GM12874 (cell line): ENCODE results near the gene PDZD2.

Experiments
- CTCF ChIP-seq: IDR thresholded peaks from 2 replicates; pipeline ENCODE4 v1.5.1; 2011; ENCODE audit warnings: low read depth, mild to moderate bottlenecking, control low read depth, low read length, moderate library complexity; ENCODE audit not compliant: insufficient read depth

PDZD2 gene

GRCh38 chr5:31954091-31954490, 315.2 kb downstream of the PDZD2 start:
- no peak for TF ChIP-seq CTCF

DNA sequence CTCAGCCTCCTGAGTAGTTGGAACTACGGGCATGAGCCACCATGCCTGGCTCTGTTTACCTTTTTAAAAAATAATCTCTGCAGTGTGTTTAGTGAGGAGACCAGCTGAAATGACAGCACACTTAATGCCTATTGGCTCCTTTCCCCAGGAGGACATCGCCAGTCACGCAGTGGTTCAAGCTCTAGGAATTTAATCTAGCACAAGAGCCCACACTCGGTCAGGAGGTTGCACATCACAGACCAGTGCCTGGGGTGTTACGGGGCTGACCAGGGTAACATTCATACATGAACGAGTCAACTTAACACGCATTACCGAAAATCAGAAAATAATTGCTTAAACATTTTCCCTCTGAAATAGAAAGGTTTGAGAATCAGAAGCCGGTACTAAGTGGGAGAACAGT, 318.2 kb downstream of the PDZD2 start:
- TF ChIP-seq CTCF = no peak

DNA sequence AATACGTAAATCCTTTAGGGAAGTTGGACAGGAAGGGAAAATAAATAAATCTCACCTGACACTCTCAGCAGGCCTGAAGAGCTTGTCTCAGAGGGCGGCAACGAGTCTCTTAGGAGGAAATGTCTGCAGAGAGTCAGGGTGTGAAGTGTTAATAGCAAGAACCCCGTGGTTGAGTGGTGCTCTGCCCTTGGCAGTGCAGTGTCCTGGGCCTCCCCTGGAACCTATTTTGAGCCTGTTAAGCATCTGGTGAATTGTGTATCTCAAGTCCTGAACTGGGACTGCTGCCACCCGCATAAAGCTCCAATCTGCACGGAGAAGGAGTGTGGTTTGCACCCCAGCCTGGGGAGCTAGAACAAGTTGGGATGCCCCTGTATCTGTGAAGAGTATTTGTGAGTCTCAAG, 323.4 kb downstream of the PDZD2 start:
- TF ChIP-seq CTCF = no peak

DNA sequence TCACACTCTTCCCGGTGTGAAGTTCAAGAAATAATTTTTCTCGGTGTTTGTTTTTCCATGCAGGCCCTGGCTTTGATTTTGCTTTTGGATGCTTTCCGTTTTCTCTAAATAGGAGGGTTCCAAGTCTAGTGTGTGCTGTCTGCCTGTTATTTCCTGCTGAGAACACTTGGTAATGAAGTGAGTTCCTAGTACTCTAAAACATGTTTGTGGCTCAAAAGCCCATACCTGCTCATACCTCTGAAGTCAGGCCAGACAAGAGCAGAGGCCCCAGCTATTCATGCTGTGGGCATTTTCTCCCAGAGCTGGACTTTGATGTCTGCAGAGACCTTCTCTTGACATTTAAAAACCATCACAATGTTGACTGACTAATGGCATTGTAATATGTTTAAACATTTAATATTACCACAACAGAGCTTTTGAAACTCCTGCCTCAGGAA, 324.0 kb downstream of the PDZD2 start:
- no peak for TF ChIP-seq CTCF

DNA sequence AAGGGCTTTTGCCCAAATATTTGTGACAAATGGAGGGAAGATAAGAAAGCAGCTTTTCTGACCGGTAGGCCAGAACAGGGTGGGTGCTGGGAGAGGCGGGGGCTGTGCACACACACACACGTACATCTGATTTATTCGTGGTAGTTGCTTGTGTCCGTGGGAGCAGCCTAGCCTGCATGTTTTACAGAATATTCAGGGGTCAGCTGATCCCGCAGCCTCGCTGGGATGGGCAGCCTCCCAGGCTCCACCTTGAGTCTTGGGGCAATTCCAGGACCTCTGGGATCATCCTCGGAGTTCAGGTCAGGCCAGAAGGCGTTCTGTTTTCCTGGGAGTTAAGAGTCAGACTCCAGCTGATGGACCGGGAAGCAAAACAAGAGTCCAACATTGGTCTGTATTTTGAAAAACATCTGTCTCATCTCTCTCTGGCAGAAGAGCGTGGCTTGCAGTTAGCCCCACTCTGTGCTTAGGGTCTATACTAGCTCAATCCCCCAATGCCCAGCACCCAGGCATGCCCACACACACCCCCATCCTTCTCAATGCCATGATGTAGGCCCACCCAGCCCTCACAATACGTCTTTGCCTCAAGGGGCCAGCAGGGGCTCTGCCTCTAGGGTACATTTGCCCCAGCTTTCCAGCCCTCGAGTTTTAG, 324.6 kb downstream of the PDZD2 start:
- TF ChIP-seq CTCF = no peak

DNA sequence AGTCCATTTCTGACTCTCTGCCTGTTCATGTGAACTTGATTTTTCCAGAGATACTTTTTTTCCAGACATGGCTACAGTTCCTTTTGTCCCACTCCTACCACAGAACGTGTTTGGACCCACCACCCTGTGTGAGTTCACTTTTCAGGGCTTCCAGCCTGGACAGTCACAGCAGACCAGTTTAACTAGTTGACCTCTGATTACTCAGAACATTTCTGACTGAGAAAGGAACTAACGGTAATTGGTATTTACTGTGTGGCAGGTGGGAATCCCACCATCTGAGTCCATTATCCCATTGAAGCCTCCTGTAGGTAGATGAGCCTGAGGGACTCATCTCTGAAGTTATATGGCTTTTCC, 325.1 kb downstream of the PDZD2 start:
- TF ChIP-seq CTCF = no peak

DNA sequence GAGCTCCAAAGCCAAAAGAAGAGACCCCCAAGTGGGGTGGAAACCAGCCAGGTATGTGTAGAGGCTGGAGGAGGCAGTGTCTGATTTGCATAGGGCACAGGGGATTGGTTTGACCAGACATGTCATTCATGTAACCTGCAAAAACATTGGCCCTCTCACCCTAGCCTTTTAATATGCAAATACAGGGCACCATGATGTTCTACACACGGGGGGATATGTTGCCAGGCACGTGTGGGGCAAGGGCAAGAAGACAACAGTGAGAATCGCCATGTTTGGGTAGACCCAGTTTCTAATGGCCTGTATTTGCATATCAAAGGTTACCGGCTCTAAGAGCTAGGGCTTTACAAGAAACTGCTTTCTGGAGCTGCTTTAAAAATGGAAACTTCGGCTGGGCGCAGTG, 326.3 kb downstream of the PDZD2 start:
- TF ChIP-seq CTCF = no peak
